GM10266 (cell line): ENCODE data around the gene AKNA.

Experiments
- DNase-seq: peaks from one replicate; pipeline ENCODE4 v3.0.0; 2012; ENCODE audit errors: extremely low spot score
- TF ChIP-seq, protein P1 (sequence below): IDR thresholded peaks from 2 replicates; pipeline ENCODE4 v1.5.1; 2012; ENCODE audit warnings: mild to moderate bottlenecking, low read depth; ENCODE audit not compliant: control insufficient read depth, insufficient read depth; ENCODE audit errors: missing control alignments

The AKNA gene

DNA sequence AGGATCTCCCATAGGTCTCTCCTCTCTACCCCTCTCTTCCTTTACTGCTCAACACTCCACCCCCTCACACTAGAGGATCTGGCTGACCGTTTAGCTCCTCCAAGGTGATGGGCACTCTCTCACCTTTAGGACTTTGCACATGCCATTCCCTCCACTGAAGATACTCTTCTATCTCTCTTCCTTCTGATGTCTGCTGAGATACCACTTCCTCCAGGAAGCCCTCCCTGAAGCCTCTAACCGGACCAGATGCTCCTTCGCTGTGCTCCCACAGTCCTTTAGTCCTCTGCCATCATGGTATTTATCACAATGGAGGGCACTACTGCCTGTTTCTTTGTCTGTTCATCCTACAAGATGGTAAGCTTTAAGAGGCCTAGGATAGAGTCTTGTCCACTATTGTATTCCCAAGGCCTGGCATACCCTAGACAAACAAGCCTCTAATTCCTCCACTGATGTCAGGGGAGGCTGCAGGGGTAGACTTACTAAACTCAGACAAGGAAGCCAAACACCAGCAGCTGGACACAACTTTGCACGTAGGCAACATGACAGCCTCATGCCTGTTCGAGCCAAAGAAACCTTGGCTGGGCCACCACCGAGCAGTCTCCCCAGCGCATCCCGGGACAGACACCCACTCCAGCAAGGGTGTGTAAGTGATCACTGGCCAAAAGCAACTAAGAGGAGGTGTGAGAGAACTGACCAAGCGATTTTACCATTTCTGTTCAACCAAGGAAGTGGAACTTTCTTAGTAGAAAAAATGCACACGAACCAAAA is 37.9 kb downstream of the AKNA start:
- no peak for DNase-seq
- TF ChIP-seq, protein P1, sequence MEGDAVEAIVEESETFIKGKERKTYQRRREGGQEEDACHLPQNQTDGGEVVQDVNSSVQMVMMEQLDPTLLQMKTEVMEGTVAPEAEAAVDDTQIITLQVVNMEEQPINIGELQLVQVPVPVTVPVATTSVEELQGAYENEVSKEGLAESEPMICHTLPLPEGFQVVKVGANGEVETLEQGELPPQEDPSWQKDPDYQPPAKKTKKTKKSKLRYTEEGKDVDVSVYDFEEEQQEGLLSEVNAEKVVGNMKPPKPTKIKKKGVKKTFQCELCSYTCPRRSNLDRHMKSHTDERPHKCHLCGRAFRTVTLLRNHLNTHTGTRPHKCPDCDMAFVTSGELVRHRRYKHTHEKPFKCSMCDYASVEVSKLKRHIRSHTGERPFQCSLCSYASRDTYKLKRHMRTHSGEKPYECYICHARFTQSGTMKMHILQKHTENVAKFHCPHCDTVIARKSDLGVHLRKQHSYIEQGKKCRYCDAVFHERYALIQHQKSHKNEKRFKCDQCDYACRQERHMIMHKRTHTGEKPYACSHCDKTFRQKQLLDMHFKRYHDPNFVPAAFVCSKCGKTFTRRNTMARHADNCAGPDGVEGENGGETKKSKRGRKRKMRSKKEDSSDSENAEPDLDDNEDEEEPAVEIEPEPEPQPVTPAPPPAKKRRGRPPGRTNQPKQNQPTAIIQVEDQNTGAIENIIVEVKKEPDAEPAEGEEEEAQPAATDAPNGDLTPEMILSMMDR, result no peak

DNA sequence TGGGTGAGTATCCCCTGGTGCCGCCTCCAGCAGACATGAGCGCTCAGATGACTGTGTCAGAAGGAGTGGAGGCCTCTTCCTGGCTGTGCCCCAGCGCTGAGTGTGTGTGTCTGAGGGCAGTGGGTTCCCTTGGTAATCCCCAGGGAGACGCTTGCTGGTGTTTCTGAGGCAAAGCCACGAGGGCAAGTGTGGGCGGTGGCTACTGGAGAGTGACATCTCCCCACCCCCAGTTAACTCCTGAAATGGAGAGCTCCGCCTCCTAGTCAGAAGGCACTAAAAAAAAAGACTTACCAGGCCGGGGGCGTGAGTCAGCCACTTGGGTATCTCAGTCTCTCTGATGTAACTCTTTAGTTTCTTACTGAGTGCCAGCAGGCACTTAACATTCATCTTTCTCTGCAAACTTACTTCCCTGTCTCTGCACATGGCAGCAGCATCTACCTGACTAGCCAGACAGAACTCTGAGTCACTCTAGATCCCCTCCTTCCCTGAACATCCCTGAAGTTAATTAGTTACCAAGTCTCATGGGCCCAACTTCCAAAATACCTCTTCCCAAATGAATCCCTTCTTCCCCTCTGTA is 38.8 kb downstream of the AKNA start:
- peak; percentile 92 for DNase-seq
- TF ChIP-seq, protein P1, result no peak

DNA sequence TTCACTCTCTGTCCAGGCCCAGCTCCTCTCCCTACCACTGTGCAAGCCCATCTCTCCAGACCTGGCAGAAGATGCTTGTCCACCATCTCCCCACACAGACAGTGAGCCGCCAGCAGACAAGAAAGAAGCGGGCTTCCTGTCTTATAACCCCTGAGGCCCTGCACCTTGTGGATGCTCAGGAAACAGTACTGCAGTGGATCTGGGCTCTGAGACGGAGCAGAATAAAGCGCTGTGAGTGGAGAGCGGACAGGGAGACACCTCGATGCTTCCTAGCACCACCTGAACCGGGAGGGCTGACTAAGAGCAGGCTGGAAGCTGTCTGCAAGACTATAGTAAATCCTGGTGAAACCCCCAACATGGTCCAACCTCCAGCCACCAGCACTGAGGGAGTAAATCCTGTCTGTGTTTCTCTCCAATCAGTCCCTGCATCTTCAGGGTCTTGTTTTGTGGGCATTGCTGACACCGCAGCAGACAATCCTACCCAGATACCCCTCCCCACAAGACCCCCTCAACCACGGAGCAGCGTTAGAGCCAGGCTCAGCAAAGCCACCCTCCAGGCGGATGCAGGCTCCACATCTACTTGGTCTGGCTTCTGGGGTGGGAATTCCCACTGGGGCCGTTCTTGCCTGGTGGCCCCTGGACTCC is 39.4 kb downstream of the AKNA start:
- TF ChIP-seq, protein P1, result no peak

DNA sequence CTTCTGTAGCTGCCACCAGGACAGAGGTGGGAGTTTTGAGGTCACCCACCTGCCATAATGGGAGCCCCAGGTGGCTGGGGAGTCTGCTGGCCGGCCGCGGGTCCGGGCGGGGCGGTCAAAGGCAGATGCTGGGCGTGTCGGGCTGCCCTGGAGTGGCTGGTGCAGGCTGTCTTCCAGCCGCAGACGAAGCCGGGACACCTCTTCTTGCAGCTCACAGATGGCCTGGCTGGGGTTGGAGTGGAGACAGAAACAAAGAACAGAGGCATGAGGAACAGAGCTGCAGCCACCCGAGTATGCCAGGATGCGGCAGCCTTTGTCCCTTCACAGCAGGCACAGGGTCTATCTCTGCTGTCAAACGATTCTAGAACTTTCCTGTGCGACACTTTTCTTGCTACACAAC is 40.1 kb downstream of the AKNA start:
- DNase-seq, result no peak
- TF ChIP-seq, protein P1, result no peak

More for the DNA sequence above, 39.4 kb downstream of the AKNA start:
- no peak for DNase-seq

DNA sequence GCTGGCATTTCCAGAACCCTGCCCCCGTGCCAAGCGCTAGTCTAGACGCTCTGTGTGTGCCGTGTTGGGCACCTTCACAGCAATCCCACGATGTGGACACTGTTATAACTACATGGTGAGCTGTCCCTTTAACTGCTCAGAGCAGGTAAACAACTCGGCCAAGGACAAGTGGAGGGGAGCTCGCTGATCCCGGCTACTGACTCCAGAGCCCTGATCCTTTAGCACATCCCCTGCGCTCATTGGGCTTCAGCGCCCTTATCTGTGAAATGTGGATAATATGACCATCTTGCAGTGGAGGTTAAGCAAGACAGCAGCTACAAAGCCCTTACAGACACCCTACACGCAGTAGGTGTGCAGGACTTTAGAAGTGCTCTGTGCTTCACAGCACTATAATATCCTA is 41.6 kb downstream of the AKNA start:
- TF ChIP-seq, protein P1, result no peak
- DNase-seq, result no peak

DNA sequence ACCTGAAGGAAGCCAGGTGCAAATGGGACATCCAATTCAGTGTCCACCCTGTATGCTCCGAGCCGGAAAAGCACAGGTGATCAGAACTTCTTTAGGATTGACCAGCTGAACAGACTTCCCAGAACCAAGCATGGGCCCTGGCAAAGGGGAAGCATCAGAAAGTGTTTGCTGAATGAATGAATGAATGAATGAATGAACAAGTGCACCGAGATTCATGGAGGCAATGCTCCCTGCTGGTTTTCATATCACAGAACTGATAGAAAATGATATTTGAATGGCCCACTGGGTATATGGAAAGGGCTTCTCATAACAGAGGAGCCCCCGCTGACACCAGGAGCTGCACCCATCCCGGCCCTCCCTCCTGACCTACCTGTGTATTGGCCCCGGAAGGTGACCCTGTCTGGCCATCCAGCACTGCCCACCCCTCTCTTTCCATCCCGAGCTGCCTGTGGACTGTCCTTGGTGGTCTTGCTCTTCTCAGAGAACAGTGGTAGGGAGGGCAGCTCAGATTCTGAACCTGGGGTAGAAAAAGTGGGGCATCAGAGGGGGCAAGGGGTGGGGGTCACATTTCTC is 42.2 kb downstream of the AKNA start:
- TF ChIP-seq, protein P1, result no peak
- no peak for DNase-seq
